OCI-LY3 (cell line): ENCODE data around the gene NDUFA6.

Experiments used
- EZH2phosphoT487 ChIP-seq: fragments of 200-600 bp; shearing (Covaris generic); IDR thresholded peaks from 2 replicates; pipeline ENCODE4 v1.6.1; 2018; ENCODE audit warnings: antibody characterized with exemption, mixed run types, low read depth
- TF ChIP-seq, protein P1 (sequence below): fragments of 200-600, 300-600 bp; sonication (generic); IDR thresholded peaks from 2 replicates; pipeline ENCODE4 v1.5.1; 2014; ENCODE audit warnings: antibody characterized with exemption, low read length, low read depth

DNA sequence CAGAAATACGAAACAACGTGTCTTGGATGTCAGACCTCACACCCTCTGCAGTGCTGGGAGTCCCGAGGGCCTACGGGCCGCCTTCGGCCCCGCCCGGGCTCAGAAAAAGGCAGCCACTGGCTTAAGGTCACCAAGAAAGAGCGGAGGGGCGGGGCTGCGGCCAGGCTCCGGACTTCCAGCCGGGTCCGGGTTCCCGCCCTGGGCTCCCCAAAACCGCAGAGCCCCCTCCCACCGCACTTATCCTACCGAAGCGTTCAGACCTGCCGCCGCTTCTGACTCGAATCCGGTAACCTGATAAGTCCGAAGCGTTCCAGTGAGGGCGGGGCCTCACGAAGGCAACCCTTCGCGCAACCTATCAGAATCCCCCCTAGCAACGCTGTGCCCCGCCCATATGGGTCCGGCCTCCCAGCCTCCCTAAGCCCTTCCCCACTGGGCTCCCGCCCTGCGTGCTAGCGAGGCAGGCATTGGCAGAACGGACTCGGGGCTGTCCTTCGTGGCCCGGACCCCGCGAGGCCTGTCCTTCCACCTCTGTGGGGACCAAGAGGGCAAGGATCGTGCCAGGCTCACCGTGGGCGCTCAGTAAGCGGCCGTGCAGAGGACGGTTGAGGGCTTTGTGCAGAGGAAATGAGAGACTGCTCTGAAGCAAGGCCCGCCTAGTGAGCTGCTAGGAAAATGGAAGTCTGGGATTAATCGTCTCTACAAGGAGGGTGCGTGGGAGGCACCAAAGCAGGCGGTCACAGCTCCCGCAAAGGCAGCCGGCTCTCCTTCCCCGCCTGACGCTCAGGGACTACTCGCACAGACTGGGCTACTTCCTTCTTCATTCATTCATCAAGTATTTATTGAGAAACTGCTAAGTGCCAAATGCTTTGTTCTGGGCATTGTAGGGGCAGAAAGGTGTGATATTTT, 19.8 kb downstream of the NDUFA6 start, which contains the start of gene NAGA:
- TF ChIP-seq EZH2phosphoT487: no peak
- TF ChIP-seq, protein P1, sequence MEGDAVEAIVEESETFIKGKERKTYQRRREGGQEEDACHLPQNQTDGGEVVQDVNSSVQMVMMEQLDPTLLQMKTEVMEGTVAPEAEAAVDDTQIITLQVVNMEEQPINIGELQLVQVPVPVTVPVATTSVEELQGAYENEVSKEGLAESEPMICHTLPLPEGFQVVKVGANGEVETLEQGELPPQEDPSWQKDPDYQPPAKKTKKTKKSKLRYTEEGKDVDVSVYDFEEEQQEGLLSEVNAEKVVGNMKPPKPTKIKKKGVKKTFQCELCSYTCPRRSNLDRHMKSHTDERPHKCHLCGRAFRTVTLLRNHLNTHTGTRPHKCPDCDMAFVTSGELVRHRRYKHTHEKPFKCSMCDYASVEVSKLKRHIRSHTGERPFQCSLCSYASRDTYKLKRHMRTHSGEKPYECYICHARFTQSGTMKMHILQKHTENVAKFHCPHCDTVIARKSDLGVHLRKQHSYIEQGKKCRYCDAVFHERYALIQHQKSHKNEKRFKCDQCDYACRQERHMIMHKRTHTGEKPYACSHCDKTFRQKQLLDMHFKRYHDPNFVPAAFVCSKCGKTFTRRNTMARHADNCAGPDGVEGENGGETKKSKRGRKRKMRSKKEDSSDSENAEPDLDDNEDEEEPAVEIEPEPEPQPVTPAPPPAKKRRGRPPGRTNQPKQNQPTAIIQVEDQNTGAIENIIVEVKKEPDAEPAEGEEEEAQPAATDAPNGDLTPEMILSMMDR: no peak
